HG02588 (cell line): ENCODE data around the gene CRYBG2.
A peak's percentile ranks its signal among the peaks of the same experiment; 100 is the strongest.

Experiments used
- ATAC-seq: cut with Tn5 transposase; IDR thresholded peaks from one replicate; pipeline ENCODE4 v1.9.1; 2021; ENCODE audit warnings: mild to moderate bottlenecking, moderate library complexity; ENCODE audit not compliant: unreplicated experiment

CRYBG2 gene

GRCh38 chr1:26282401-26282918 lies 71.5 kb downstream of the CRYBG2 start:
- ATAC-seq: no peak

- ATAC-seq: no peak
Observed at GRCh38 chr1:26281971-26282370, 72.0 kb downstream of the CRYBG2 start.

- no peak for ATAC-seq
Observed at GRCh38 chr1:26281091-26281958, 72.6 kb downstream of the CRYBG2 start.

- ATAC-seq: no peak
Observed at GRCh38 chr1:26280333-26281042, 73.4 kb downstream of the CRYBG2 start.

GRCh38 chr1:26279456-26280332 lies 74.2 kb downstream of the CRYBG2 start, which contains the start of gene SH3BGRL3:
TSS of gene SH3BGRL3 (plus strand) at chr1:26280086. CDS start at chr1:26280156, 70 bp downstream.
- ATAC-seq: peak; percentile 65

GRCh38 chr1:26278724-26279455 lies 75.0 kb downstream of the CRYBG2 start:
- no peak for ATAC-seq

GRCh38 chr1:26278303-26278702 lies 75.6 kb downstream of the CRYBG2 start:
- ATAC-seq: no peak

GRCh38 chr1:26277719-26278118 lies 76.2 kb downstream of the CRYBG2 start:
- no peak for ATAC-seq

GRCh38 chr1:26277261-26277661 lies 76.7 kb downstream of the CRYBG2 start:
- no peak for ATAC-seq

- ATAC-seq: no peak
Observed at GRCh38 chr1:26276432-26276838, 77.5 kb downstream of the CRYBG2 start.

- ATAC-seq: no peak
Observed at GRCh38 chr1:26275580-26276431, 78.1 kb downstream of the CRYBG2 start.

- ATAC-seq: no peak
Observed at GRCh38 chr1:26274801-26275425, 79.0 kb downstream of the CRYBG2 start.
